ENCODE results near the gene KLHDC8B. TPM values are rescaled to one million over a fixed set of nuclear protein-coding genes. Genes with fewer than 3 reads are reported as not detected.

Gene KLHDC8B
- total and polyA plus RNA-seq, 7 donors, result 11.3 to 134 (median 95.3) TPM

DNA sequence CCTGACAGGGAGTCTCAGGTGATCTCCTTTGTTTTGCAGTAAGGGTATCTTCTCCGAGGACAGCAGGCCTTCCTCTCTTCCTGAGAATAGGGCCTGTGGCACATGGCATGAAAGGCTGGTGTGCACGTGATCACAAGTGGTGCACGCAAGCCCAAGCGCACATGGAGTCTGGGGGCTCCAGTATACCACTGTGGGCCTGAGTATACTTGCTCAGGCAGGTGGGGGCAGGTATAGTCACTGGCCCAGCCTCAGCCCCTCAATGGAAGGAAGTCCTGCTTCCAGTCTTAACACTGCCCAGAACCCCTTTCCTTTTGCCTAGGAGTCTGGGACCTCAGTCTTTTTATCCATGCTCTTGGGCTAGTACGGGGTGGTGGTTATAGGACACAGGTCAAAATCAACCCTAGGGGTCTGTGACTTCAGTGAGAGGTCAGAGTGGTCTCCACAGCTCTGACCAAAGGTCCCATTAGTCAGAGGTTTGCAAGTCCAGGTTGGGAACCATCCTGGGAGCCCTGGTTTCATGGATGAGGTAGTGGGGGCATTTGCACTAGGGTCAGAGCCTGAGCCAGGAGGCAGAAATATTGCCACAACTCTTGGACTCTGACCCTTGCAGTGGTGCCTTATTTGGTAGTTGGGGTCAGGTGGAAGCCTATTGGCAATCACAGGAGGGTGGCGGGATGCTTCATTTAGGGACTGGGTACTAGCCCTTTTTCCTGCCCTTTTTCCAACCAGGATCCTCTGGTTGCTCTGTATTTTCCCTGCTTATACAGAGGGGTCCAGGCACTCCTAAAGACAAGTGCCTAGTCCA lies 4.4 kb upstream of the KLHDC8B start:
- WGBS, 2 donors, result 94 to 96% methylated on average over 6 of the region's 6 CpGs
- TF ChIP-seq POLR2AphosphoS5 (IDR thresholded peaks at IDR 0.05) (no peak), EP300 (IDR thresholded peaks at IDR 0.05) (no peak), POLR2A (IDR thresholded peaks at IDR 0.05) (no peak)
- TF ChIP-seq, protein P1, sequence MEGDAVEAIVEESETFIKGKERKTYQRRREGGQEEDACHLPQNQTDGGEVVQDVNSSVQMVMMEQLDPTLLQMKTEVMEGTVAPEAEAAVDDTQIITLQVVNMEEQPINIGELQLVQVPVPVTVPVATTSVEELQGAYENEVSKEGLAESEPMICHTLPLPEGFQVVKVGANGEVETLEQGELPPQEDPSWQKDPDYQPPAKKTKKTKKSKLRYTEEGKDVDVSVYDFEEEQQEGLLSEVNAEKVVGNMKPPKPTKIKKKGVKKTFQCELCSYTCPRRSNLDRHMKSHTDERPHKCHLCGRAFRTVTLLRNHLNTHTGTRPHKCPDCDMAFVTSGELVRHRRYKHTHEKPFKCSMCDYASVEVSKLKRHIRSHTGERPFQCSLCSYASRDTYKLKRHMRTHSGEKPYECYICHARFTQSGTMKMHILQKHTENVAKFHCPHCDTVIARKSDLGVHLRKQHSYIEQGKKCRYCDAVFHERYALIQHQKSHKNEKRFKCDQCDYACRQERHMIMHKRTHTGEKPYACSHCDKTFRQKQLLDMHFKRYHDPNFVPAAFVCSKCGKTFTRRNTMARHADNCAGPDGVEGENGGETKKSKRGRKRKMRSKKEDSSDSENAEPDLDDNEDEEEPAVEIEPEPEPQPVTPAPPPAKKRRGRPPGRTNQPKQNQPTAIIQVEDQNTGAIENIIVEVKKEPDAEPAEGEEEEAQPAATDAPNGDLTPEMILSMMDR (IDR thresholded peaks at IDR 0.05), result no peak
- intact Hi-C loops (cut with DNase I), result loop anchor here (5.0 kb wide), 1 partner anchor 35 kb away; the partner anchor contains the start of gene LAMB2

DNA sequence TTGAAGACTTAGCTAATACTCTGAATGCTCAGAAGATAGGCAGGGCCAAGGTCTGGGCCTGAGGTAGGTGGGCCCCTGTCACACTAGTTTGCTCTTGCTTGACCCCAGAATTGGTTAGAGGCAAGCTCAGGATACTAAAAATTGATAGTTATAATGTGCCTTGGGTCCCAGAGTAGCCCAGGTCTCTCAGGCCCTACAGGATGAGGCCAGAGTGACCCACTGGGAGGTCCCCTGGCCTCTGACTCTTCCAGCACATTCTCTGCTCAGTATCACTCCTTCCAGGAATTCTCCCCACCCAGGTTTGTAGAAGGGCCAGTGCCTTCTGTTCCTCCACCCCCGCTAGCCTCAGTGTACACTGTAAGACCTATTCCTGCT lies 667 bp upstream of the KLHDC8B start:
- Histone ChIP-seq H3K36me3 (peaks cover 3 to 18% (median 13%) of the 10 kb centered on the region in 4 donors), H3K9me3 (no peaks in the 10 kb centered on the region), H3K27ac (peak overlapping the region; percentile 85 to 95 (median 88)), H3K4me1 (peaks cover 0 to 57% (median 48%) of the 10 kb centered on the region in 4 donors), H3K4me3 (peak overlapping the region in 3 of 4 donors; percentile 58 to 93 (median 76)), H3K27me3 (no peaks in the 10 kb centered on the region)
- intact Hi-C loops (cut with DNase I), result loop anchor here (1.0 to 5.0 kb wide), 7 partner anchors 28 to 278 kb away; partner anchors contain the start of genes C3orf62, GPX1 and USP4
- TF ChIP-seq EP300 (IDR thresholded peaks at IDR 0.05) (no peak), POLR2A (IDR thresholded peaks at IDR 0.05) (no peak), POLR2AphosphoS5 (IDR thresholded peaks at IDR 0.05) (no peak)
- TF ChIP-seq, protein P1 (IDR thresholded peaks at IDR 0.05), result no peak
- WGBS, 2 donors, result 0 to 12% methylated on average over 1 of the region's 1 CpG
- DNase-seq, result no peak

More for the DNA sequence above, 4.4 kb upstream of the KLHDC8B start:
- H3K27me3 ChIP-seq, result no peaks in the 10 kb centered on the region
- peaks cover 0 to 35% (median 27%) of the 10 kb centered on the region in 4 donors for H3K4me1 ChIP-seq
- H3K36me3 ChIP-seq, result peaks cover 0 to 18% (median 11%) of the 10 kb centered on the region in 4 donors
- DNase-seq, result no peak
- peak overlapping the region in 3 of 4 donors; percentile 79 to 96 (median 81) for H3K4me3 ChIP-seq
- no peaks in the 10 kb centered on the region for H3K9me3 ChIP-seq
- peak overlapping the region; percentile 85 to 92 (median 88) for H3K27ac ChIP-seq

DNA sequence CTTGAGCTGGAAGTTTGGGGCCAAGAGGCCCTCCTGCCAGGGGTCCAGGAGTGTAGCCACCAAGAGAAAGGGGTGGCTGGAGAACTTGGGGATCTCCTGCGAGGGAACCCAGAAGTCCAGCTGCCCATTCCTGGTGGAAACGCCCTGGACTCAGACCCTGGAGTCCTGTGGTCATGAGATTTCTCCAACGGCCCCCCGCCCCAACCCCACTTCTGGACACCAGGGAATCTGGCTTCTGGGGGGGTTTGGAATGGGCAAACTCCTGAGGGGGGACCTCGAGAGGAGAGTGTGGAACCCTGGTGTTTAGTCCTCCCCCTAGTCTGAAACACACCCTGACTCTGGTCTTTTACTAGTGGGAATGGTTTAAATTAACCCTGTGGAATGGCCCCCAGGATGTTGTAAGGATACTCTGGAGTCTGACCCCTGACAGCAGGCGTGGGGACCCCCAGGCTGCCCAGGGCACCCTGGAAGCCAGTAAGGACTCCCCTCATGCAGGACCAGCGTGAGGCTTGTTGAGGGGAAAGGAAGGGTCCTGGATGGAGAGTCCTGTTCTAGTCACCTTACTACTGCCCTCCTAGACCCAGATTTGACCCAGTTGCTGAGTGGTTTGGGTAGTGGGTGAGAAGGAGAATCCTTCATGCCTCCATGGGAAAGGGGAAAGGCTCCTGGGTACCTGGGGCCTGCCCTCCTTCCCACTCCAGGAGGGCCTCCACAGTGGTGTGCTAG lies 540 bp downstream of the KLHDC8B start:
- intact Hi-C loops (cut with DNase I), result loop anchor here (1.0 to 5.0 kb wide), 7 partner anchors 27 to 277 kb away; partner anchors contain the start of genes C3orf62, GPX1 and USP4

DNA sequence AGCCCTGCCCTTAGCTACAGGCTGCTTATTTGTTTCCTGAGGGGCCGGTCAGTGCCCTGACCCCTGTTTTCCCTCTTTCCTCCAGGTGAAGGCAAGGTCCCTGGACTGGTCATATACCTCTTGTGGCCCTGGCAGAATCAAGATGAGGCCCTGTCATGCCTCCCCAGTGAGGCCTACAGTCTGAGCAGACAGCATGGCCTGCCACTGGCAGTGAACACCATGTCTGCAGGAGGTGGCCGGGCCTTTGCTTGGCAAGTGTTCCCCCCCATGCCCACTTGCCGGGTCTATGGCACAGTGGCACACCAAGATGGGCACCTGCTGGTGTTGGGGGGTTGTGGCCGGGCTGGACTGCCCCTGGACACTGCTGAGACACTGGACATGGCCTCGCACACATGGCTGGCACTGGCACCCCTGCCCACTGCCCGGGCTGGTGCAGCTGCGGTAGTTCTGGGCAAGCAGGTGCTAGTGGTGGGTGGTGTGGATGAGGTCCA lies 1.2 kb downstream of the KLHDC8B start:
- H3K27ac ChIP-seq, result peak overlapping the region; percentile 85 to 95 (median 88)
- no peak for TF ChIP-seq POLR2AphosphoS5 (IDR thresholded peaks at IDR 0.05)
- no peak for TF ChIP-seq EP300 (IDR thresholded peaks at IDR 0.05)
- TF ChIP-seq, protein P1 (IDR thresholded peaks at IDR 0.05), result no peak
- no peak for TF ChIP-seq POLR2A (IDR thresholded peaks at IDR 0.05)
- H3K27me3 ChIP-seq, result no peaks in the 10 kb centered on the region
- peaks cover 3 to 32% (median 21%) of the 10 kb centered on the region in 4 donors for H3K36me3 ChIP-seq
- H3K4me3 ChIP-seq, result peak overlapping the region; percentile 58 to 93 (median 70)
- no peak for DNase-seq
- WGBS, 2 donors, result 80 to 90% methylated on average over 7 of the region's 7 CpGs
- H3K4me1 ChIP-seq, result peaks cover 0 to 60% (median 42%) of the 10 kb centered on the region in 4 donors
- no peaks in the 10 kb centered on the region for H3K9me3 ChIP-seq
- intact Hi-C loops (cut with DNase I), result loop anchor here (5.0 kb wide), 3 partner anchors 45 to 185 kb away; partner anchors contain the start of gene GPX1

More for the DNA sequence above, 540 bp downstream of the KLHDC8B start:
- no peaks in the 10 kb centered on the region for H3K9me3 ChIP-seq
- no peaks in the 10 kb centered on the region for H3K27me3 ChIP-seq
- peak overlapping the region; percentile 58 to 93 (median 70) for H3K4me3 ChIP-seq
- peak overlapping the region; percentile 85 to 95 (median 88) for H3K27ac ChIP-seq
- DNase-seq, result no peak
- 46 to 49% methylated on average over 7 of the region's 7 CpGs for WGBS, 2 donors
- TF ChIP-seq, protein P1 (IDR thresholded peaks at IDR 0.05), result no peak
- TF ChIP-seq EP300 (IDR thresholded peaks at IDR 0.05), result no peak
- no peak for TF ChIP-seq POLR2AphosphoS5 (IDR thresholded peaks at IDR 0.05)
- TF ChIP-seq POLR2A (IDR thresholded peaks at IDR 0.05), result no peak
- H3K36me3 ChIP-seq, result peaks cover 3 to 29% (median 20%) of the 10 kb centered on the region in 4 donors
- H3K4me1 ChIP-seq, result peaks cover 0 to 60% (median 42%) of the 10 kb centered on the region in 4 donors
